ENCODE results near the gene ACAD9. TPM values are rescaled to one million over a fixed set of nuclear protein-coding genes. Genes with fewer than 3 reads are reported as not detected.
"Not testable (repeated sequence)": the region's sequence is repeated elsewhere in the genome, so short reads cannot be mapped to it uniquely, and the experiment has no call there.

ACAD9 gene
- total RNA-seq, 1 donor from 2014 or later, result 42.3 TPM

- DNase-seq (ENCODE audit: low read depth), result no peak
These were observed 9.9 kb downstream of the ACAD9 start for GRCh38 chr3:128889139-128889894.

GRCh38 chr3:128895843-128896697, 16.6 kb downstream of the ACAD9 start:
- no peak for DNase-seq (ENCODE audit: low read depth)

- no peak for DNase-seq (ENCODE audit: low read depth)
These were observed 23.0 kb downstream of the ACAD9 start for GRCh38 chr3:128902426-128902825.

- no peak for DNase-seq (ENCODE audit: low read depth)
These were observed 24.1 kb downstream of the ACAD9 start for GRCh38 chr3:128903501-128903900.

- no peak for DNase-seq (ENCODE audit: low read depth)
These were observed 26.8 kb downstream of the ACAD9 start for GRCh38 chr3:128906031-128906803.

GRCh38 chr3:128906804-128907525, 27.5 kb downstream of the ACAD9 start:
- no peak for DNase-seq (ENCODE audit: low read depth)

- DNase-seq (ENCODE audit: low read depth), result no peak
These were observed 28.5 kb downstream of the ACAD9 start for GRCh38 chr3:128907706-128908445.

- DNase-seq (ENCODE audit: low read depth), result no peak
These were observed 29.5 kb downstream of the ACAD9 start for GRCh38 chr3:128908951-128909350.

GRCh38 chr3:128910006-128910405, 30.6 kb downstream of the ACAD9 start:
- DNase-seq (ENCODE audit: low read depth), result no peak

- DNase-seq (ENCODE audit: low read depth), result no peak
These were observed 32.5 kb downstream of the ACAD9 start for GRCh38 chr3:128911911-128912310.

- DNase-seq (ENCODE audit: low read depth), result no peak
These were observed 35.7 kb downstream of the ACAD9 start for GRCh38 chr3:128914966-128915645.

- no peak for DNase-seq (ENCODE audit: low read depth)
These were observed 37.9 kb downstream of the ACAD9 start for GRCh38 chr3:128917291-128917690.

- no peak for DNase-seq (ENCODE audit: low read depth)
These were observed 40.6 kb downstream of the ACAD9 start for GRCh38 chr3:128919988-128920387.

GRCh38 chr3:128922804-128923459, 43.5 kb downstream of the ACAD9 start:
- no peak for DNase-seq (ENCODE audit: low read depth)

GRCh38 chr3:128923576-128923975, 44.2 kb downstream of the ACAD9 start:
- no peak for DNase-seq (ENCODE audit: low read depth)

- DNase-seq (ENCODE audit: low read depth), result not testable (repeated sequence)
These were observed 44.6 kb downstream of the ACAD9 start for GRCh38 chr3:128923986-128924385.

- DNase-seq (ENCODE audit: low read depth), result no peak
These were observed 49.9 kb downstream of the ACAD9 start for GRCh38 chr3:128929364-128929763.

GRCh38 chr3:128931046-128931445, 51.6 kb downstream of the ACAD9 start:
- no peak for DNase-seq (ENCODE audit: low read depth)
